ENCODE measurements around the gene ALDH16A1.
"Not testable (repeated sequence)": the region's sequence is repeated elsewhere in the genome, so short reads cannot be mapped to it uniquely, and the experiment has no call there.

ALDH16A1 gene

DNA sequence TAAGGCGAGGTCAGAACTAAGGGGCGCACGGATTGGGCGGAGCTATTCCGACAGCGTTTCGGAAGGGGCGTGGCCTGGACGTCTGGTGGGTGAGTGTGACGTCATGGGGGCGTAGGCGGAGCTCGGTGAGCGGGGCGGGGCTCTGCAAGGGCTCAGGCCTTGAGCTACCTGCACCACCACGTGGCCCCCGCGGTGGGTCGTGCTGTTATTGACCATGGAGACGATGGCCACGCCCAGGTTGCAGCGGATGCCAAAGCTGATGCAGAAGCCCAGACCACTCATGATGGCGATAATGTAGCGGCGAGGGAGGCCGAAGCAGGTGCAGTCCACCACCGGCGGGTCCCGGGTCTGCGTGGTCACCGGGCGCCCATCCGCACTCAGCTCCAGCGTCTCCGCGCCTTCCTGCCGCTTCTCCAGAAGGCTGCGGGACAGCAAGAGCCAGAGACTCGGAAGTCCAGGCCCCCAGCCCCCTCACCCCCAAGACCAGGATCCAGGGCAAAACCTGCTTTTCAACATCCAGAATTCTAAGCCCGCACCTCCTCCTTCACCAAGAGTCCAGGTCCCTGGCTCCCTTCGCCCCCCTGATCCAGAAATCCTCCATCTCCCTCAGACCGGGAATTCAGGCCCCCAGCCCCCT is 16.5 kb upstream of the ALDH16A1 start:
- no peak for DNase-seq
- in situ Hi-C loops (cut with HindIII; ENCODE audit: low pct_ligation_motif_present, low pct_unique_long_range_greater_than_20kb, low sequenced_read_pairs), result no loop called here

DNA sequence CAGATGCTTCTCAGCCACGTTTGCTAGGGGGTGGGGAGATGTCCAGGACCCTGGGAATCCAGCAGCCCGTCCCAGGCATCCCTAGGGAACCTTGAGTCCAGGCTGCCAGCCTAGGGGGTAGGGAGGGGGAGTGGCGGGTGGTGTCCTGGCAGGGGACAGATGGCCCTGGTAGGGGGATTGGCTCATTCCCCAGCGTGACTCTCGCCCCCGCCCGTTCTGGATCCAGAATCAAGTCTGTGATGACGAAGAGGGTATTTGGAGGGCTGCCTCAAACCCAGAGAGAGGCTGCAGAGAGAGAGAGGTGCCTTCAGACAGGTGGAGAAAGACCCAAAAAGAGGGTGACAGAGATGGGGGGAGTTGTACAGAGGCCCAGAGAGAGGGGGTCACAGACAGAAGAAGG is 15.8 kb upstream of the ALDH16A1 start:
- DNase-seq, result no peak
- in situ Hi-C loops (cut with HindIII; ENCODE audit: low pct_ligation_motif_present, low pct_unique_long_range_greater_than_20kb, low sequenced_read_pairs), result no loop called here

DNA sequence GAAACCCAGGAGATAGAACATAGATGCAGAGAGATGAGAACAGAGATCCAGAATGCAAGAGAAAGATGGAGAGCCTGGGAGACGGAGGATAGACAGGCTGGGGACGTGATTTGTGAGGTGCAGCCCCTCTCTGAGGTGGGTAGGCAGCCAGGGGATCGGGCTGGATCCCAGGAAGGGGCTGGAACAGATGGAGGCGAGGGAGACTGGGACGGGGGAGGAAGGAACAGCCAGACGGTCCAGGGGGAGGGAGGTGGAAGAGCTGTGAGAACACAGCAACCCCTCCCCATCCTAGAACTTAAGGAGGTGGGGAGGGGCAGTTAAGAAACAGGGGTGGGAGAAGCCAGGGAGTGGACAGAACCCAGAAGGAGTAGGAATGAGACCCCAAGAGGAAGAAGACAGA is 14.8 kb upstream of the ALDH16A1 start:
- in situ Hi-C loops (cut with HindIII; ENCODE audit: low pct_ligation_motif_present, low pct_unique_long_range_greater_than_20kb, low sequenced_read_pairs), result no loop called here
- no peak for DNase-seq

GRCh38 chr19:49439836-49440235 is 13.2 kb upstream of the ALDH16A1 start:
- DNase-seq, result no peak
- in situ Hi-C loops (cut with HindIII; ENCODE audit: low pct_ligation_motif_present, low pct_unique_long_range_greater_than_20kb, low sequenced_read_pairs), result no loop called here

DNA sequence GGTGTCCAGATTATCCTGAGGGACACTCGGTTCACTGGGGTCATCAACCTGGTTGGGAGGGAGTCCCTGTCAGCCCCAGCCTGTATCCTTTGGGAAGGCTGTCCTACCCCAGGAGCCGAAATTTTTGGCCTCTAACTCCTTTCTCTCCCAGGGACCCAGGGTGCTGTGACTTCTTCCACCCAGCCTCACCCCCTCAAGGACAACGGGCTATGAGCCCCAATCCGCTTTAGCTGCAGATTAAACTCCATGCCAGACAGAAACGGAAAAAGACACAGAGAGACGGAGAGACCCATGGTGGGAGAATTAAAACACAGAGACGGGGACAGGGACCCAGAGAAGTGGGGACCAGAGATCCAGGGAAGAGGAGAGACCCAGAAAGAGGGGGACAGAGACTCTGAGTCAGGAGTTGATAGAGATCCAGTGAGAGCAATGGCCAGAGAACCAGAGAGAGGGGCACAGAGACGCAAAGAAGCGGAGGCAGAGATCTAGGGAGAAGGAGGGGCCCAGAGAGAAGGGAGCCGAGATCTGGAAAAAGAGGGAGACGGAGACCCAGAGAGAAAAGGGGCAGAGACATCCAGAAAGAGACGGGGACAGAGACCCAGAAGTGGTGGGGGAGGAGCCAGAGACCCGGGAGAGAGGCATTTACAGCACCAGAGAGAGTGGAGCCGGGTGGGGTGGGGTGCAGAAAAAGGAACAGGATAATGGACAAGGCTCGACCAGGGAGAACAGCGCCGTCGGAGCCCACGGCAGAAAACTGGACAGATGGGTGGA is 12.4 kb upstream of the ALDH16A1 start:
- in situ Hi-C loops (cut with HindIII; ENCODE audit: low pct_ligation_motif_present, low pct_unique_long_range_greater_than_20kb, low sequenced_read_pairs), result no loop called here
- no peak for DNase-seq

- in situ Hi-C loops (cut with HindIII; ENCODE audit: low pct_ligation_motif_present, low pct_unique_long_range_greater_than_20kb, low sequenced_read_pairs), result no loop called here
- DNase-seq, result peak; percentile 32
Observed at GRCh38 chr19:49441210-49441959, 11.6 kb upstream of the ALDH16A1 start, which contains the start of gene SLC17A7. TSS of gene SLC17A7 (minus strand) at chr19:49441527. CDS start at chr19:49441379, 148 bp downstream.

DNA sequence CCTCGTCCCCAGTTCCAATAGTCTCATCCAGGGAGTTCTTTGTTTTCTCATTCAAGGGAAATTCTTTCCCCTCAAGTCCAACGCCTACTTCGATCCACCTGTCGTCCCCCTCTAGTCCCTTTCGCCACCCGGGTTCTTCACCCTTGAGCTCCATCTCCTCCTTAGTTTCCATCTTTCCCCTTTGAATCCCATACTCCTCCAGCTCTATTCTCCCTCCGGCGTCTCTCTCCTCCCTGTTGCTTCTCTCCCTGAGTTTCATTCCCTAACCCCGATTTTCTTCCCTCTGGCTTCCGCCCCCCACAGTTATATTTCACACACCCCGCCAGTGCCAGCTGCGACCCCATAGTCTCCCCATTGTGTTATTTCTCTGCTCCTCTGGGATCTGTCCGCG is 11.1 kb upstream of the ALDH16A1 start:
- in situ Hi-C loops (cut with HindIII; ENCODE audit: low pct_ligation_motif_present, low pct_unique_long_range_greater_than_20kb, low sequenced_read_pairs), result no loop called here
- no peak for DNase-seq

- DNase-seq, result peak; percentile 45
- in situ Hi-C loops (cut with HindIII; ENCODE audit: low pct_ligation_motif_present, low pct_unique_long_range_greater_than_20kb, low sequenced_read_pairs), result no loop called here
Observed at GRCh38 chr19:49442354-49442753, 10.7 kb upstream of the ALDH16A1 start.

GRCh38 chr19:49442771-49443365 is 10.2 kb upstream of the ALDH16A1 start:
- peak; percentile 91 for DNase-seq
- in situ Hi-C loops (cut with HindIII; ENCODE audit: low pct_ligation_motif_present, low pct_unique_long_range_greater_than_20kb, low sequenced_read_pairs), result no loop called here

GRCh38 chr19:49443366-49444099 is 9.5 kb upstream of the ALDH16A1 start:
- in situ Hi-C loops (cut with HindIII; ENCODE audit: low pct_ligation_motif_present, low pct_unique_long_range_greater_than_20kb, low sequenced_read_pairs), result no loop called here
- DNase-seq, result peak; percentile 91

GRCh38 chr19:49444100-49444700 is 8.8 kb upstream of the ALDH16A1 start:
- DNase-seq; in situ Hi-C loops (cut with HindIII; ENCODE audit: low pct_ligation_motif_present, low pct_unique_long_range_greater_than_20kb, low sequenced_read_pairs): not testable (repeated sequence)

DNA sequence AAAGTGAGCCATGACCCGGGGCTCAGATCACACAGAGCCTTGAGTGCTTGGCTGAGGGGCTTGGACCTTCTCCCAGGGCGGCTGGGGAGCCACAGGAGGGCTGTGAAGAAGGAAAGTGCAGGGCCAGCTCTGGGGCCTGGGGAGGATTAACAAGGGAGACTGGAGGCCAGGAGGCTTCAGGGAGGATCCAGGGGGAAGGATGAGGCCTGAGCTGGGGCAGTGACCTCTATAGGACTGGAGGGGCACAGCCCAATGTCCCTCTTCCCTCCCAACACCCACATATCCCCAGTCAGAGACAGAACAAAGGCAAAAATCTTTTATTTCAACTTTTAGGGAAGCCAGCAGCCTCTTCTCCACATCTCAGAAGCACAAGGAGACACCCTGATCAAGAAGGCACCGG is 7.0 kb upstream of the ALDH16A1 start:
- in situ Hi-C loops (cut with HindIII; ENCODE audit: low pct_ligation_motif_present, low pct_unique_long_range_greater_than_20kb, low sequenced_read_pairs), result no loop called here
- no peak for DNase-seq

DNA sequence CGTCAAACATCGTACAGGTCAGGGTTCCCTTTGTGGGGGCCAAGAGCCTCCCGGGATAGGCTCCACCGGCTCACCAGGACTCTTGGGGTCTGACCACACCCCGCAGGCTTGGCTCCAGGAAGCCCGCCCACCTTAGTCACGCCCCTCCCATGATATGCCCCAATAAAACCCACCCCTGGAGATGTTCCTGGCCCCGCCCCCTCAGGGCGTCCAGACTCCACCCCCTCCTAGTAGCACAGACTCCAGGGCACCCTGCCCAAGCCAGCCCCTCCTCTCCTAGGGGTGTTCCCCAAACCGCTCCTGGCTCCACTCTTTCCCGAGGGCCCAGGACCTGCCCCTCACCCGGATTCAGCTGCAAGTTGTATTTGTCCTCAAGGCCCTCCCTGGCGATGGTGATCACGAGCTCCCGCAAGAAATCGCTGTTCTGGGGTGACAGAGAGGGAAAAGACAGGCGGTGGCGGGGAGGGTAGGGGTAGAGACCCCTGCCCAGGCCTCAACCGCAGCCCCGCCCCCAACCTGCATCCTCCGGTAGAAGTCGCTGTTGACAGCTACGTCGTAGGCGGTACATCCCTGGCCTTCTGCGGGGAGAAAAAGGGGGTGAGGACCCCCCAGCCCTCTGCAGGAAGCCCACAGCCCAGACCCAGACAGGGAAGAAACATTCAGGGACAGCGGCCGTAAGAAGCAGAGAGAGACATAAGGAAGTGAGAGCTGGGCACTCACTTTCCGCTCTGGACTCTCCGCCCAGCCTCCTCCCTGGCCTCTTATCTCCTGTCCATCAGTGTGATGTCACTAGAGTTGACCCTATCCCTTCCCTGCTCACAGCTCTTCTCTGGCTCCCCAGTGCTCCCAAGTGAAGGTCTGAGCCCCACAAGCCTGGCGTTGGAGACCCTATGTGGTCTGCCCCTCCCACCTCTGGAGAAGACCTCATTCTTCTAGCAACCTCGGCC is 5.3 kb upstream of the ALDH16A1 start:
- peak; percentile 22 for DNase-seq

DNA sequence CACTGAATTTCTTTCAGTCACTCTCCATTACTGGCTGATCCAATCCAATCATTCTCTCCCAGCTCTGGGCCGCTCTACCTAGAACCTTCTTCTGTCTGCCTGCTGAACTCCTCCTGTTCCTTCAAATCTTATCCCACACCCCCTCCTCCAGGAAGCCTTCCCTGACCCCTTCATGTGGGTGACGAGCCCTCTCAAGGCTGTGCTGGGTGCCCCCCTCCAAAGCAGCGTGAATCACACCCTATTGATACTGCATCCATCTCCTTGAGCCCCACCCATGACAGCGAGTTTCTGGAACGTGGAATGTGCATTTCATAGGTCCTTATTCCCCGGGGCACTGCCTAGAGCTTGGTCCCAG is 4.6 kb upstream of the ALDH16A1 start:
- in situ Hi-C loops (cut with HindIII; ENCODE audit: low pct_ligation_motif_present, low pct_unique_long_range_greater_than_20kb, low sequenced_read_pairs), result no loop called here
- no peak for DNase-seq

More for the DNA sequence above, 5.3 kb upstream of the ALDH16A1 start:
- in situ Hi-C loops (cut with HindIII; ENCODE audit: low pct_ligation_motif_present, low pct_unique_long_range_greater_than_20kb, low sequenced_read_pairs), result no loop called here

GRCh38 chr19:49450405-49450804 is 2.6 kb upstream of the ALDH16A1 start:
- in situ Hi-C loops (cut with HindIII; ENCODE audit: low pct_ligation_motif_present, low pct_unique_long_range_greater_than_20kb, low sequenced_read_pairs), result no loop called here
- no peak for DNase-seq

- peak; percentile 98 for DNase-seq
- in situ Hi-C loops (cut with HindIII; ENCODE audit: low pct_ligation_motif_present, low pct_unique_long_range_greater_than_20kb, low sequenced_read_pairs), result no loop called here
Observed at GRCh38 chr19:49451430-49452181, 1.4 kb upstream of the ALDH16A1 start, which contains the start of gene PIH1D1. TSS of gene PIH1D1 (minus strand) at chr19:49451814. CDS start at chr19:49451574, 240 bp downstream.
